Cerebellar cortex (tissue), 1 donor: ENCODE results near the gene ZNF808.
"Not testable (repeated sequence)": the region's sequence is repeated elsewhere in the genome, so short reads cannot be mapped to it uniquely, and the experiment has no call there.

Source experiments
- DNase-seq: peaks from one replicate; pipeline ENCODE4 v3.0.0-alpha.2; 2015; ENCODE audit warnings: low spot score

The ZNF808 gene

GRCh38 chr19:52527134-52527955 lies at the start of gene ZNF808:
TSS of gene ZNF808 (plus strand) at chr19:52527668. CDS start at chr19:52543285, 15,617 bp downstream.
- peak; percentile 94 for DNase-seq

- DNase-seq = not testable (repeated sequence)
Observed at GRCh38 chr19:52484111-52484743, 43.2 kb upstream of the ZNF808 start.

- DNase-seq = not testable (repeated sequence)
Observed at GRCh38 chr19:52485064-52485463, 42.4 kb upstream of the ZNF808 start.

- DNase-seq = not testable (repeated sequence)
Observed at GRCh38 chr19:52485561-52486240, 41.8 kb upstream of the ZNF808 start.

- DNase-seq = no peak
Observed at GRCh38 chr19:52492201-52492993, 35.1 kb upstream of the ZNF808 start.

- no peak for DNase-seq
Observed at GRCh38 chr19:52492994-52493470, 34.4 kb upstream of the ZNF808 start.

- DNase-seq = no peak
Observed at GRCh38 chr19:52494518-52494917, 33.0 kb upstream of the ZNF808 start.

- no peak for DNase-seq
Observed at GRCh38 chr19:52498571-52498970, 28.9 kb upstream of the ZNF808 start.

GRCh38 chr19:52500474-52500873 lies 27.0 kb upstream of the ZNF808 start:
- DNase-seq = not testable (repeated sequence)

- DNase-seq = not testable (repeated sequence)
Observed at GRCh38 chr19:52500991-52501390, 26.5 kb upstream of the ZNF808 start.

GRCh38 chr19:52507266-52507665 lies 20.2 kb upstream of the ZNF808 start:
- no peak for DNase-seq

- no peak for DNase-seq
Observed at GRCh38 chr19:52516191-52516590, 11.3 kb upstream of the ZNF808 start.

- DNase-seq = no peak
Observed at GRCh38 chr19:52518646-52519045, 8.8 kb upstream of the ZNF808 start.

- DNase-seq = not testable (repeated sequence)
Observed at GRCh38 chr19:52519175-52519574, 8.3 kb upstream of the ZNF808 start.

- DNase-seq = no peak
Observed at GRCh38 chr19:52520013-52520412, 7.5 kb upstream of the ZNF808 start.

- no peak for DNase-seq
Observed at GRCh38 chr19:52522551-52522950, 4.9 kb upstream of the ZNF808 start.

- DNase-seq = no peak
Observed at GRCh38 chr19:52524086-52524485, 3.4 kb upstream of the ZNF808 start.

- peak; percentile 6 for DNase-seq
Observed at GRCh38 chr19:52527956-52528351, 486 bp downstream of the ZNF808 start.

- no peak for DNase-seq
Observed at GRCh38 chr19:52532480-52532879, 5.0 kb downstream of the ZNF808 start.

- DNase-seq = no peak
Observed at GRCh38 chr19:52533901-52534300, 6.4 kb downstream of the ZNF808 start.

- DNase-seq = not testable (repeated sequence)
Observed at GRCh38 chr19:52535385-52535770, 7.9 kb downstream of the ZNF808 start.
